ENCODE data around the gene USP17L28.
"Not testable (repeated sequence)": the region's sequence is repeated elsewhere in the genome, so short reads cannot be mapped to it uniquely, and the experiment has no call there.

DNA sequence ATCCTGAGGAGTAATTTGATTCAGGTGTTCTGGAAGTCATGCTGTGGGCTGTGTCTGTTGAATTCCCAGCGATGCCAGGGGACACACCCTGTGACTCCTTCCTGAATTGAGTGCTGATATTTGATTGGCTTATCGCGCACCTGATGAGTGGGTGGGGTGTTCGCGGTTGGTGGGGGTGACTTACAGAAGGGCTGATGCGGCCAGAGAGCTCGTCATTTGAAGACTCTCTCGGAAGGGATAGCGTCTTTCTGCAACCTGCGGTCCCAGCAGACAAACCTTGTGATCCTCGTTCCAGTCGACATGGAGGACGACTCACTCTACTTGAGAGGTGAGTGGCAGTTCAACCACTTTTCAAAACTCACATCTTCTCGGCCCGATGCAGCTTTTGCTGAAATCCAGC, 9.6 kb upstream of the USP17L28 start, which contains the start of gene USP17L5:
- TF ChIP-seq, protein P1, sequence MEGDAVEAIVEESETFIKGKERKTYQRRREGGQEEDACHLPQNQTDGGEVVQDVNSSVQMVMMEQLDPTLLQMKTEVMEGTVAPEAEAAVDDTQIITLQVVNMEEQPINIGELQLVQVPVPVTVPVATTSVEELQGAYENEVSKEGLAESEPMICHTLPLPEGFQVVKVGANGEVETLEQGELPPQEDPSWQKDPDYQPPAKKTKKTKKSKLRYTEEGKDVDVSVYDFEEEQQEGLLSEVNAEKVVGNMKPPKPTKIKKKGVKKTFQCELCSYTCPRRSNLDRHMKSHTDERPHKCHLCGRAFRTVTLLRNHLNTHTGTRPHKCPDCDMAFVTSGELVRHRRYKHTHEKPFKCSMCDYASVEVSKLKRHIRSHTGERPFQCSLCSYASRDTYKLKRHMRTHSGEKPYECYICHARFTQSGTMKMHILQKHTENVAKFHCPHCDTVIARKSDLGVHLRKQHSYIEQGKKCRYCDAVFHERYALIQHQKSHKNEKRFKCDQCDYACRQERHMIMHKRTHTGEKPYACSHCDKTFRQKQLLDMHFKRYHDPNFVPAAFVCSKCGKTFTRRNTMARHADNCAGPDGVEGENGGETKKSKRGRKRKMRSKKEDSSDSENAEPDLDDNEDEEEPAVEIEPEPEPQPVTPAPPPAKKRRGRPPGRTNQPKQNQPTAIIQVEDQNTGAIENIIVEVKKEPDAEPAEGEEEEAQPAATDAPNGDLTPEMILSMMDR (IDR thresholded peaks at IDR 0.05; ENCODE audit: low read length): not testable (repeated sequence)
- not testable (repeated sequence) for TF ChIP-seq EZH2phosphoT487 (IDR thresholded peaks at IDR 0.05; ENCODE audit: low read length); EZH2 (optimal IDR thresholded peaks at IDR 0.05; ENCODE audit: low read depth, low read length)
